GM19238 (cell line): ENCODE measurements around the gene MEIS1.

Experiments used
- DNase-seq: peaks from one replicate; pipeline ENCODE4 v3.0.0; 2011; ENCODE audit warnings: low spot score; ENCODE audit not compliant: insufficient read length

Gene MEIS1

DNA sequence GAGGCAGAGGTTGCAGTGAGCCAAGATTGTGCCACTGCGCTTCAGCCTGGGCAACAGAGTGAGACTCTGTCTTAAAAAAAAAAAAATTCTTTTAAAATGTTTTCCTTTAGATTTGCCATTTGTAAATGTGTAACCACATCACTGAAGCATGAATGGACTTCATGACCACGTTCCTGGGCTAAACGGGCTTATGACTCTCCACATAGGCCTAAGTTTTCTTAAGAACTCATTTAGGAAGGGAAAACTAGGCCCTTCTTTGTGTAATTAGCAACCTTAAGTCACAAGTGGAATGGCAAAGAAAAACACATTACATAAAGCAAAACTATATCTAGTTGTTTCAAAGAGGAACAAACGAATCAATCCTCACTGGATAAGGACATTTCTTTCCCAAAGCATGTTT lies 99.5 kb downstream of the MEIS1 start:
- DNase-seq, result no peak

DNA sequence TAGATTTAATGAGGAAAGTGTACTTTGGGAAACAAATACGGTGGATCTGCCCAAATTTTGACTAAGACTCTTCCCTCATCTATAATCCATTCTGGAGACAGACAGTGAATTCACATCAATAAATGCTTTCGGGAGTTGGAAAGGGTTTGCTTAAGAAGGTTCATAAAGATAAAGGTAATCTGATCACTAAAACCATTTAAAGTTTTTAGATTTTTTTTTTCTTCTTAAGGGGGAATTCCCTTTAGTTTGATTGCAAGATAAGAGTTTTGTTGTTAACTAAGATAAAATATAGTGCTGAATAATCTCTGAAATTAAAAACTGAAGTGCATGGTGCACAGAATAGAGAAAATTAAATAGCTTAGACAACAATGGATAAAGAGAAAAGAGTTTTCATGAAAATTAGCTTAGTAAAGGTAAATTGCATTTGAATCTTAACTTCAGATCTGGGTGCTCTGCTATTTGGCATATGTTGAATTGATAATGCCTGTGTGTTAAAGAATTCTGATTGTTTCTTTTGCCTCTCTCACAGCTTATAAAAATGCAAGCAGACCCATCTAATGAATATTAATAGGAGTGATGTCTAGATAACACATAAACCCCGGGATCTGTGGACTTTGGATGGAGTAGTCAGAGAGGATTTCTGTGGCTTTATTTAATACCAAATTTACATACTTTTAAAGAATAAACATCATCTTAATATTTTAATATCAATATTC lies 100.8 kb downstream of the MEIS1 start:
- no peak for DNase-seq

DNA sequence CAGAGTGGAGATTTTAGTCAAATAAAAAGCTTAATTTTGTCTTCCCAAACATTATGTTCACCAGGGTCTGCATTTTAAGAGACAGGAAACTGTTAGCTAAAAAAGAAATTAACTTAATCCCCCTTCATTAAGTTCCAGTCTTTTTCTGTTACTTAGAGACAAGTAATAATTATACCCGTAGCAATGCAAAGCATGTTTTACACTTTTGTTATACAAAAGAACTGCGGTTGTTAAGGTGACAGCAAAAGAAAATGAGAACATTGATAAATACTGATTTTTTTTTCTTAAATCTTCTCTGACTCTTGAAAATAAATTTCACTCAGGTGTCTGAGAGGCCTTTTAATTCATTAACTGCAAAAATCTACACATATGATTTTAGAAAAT lies 101.4 kb downstream of the MEIS1 start:
- no peak for DNase-seq

DNA sequence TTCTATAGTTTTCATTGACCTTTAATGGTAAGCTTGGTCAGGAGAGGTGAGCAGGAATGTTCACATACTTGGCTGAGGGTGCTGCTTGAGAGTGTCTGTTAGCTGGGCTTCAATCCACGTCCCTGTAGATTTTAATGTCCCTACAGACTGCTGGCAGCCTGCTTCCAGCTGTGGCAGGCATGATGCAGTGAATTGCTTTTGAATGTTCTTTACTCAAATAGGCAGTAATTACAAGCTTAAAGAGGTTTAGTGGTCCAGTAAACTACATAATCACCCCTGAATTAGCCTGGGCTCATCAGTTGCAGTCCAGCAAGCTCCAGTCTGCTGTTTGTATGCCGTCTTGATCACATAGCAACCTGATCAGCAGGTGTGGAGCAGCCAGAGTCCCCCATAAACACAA lies 102.1 kb downstream of the MEIS1 start:
- DNase-seq, result no peak

DNA sequence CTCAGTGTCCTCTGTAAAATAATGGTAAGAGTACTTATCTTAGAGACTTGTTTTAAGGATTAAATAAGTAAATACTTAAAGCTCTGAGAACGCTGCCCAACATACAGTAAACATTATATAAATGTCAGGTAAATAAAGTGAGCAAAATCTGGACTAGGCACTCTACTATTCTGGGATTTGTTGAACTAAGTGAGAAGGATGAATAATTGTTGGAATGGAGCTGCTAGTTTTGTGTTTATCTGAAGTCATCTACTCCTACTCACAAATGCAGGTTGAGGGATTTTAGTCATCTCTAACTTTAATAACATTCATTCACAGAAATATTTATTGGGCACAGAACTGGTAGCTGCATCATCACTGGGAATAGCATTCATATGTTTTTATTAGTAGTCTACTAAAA lies 103.4 kb downstream of the MEIS1 start:
- DNase-seq, result no peak

DNA sequence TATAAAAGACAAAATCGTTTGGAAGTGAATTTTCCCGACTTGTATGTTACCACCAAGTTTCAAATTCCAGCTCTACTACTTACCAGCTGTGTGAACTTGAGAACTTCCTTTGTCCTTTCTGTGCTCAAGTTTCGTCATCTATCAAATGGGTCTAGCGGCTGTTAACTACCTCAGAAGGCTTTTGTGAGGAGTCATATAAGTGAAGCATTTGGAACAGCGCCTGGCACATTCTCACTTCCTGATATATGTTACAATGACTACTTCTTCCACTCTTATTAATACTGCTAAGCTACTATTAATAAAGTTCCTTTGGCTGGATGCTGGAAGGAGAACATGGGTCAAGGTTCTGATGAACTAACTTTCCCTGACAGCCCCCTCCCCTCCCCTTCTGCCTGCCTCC lies 104.5 kb downstream of the MEIS1 start:
- no peak for DNase-seq

DNA sequence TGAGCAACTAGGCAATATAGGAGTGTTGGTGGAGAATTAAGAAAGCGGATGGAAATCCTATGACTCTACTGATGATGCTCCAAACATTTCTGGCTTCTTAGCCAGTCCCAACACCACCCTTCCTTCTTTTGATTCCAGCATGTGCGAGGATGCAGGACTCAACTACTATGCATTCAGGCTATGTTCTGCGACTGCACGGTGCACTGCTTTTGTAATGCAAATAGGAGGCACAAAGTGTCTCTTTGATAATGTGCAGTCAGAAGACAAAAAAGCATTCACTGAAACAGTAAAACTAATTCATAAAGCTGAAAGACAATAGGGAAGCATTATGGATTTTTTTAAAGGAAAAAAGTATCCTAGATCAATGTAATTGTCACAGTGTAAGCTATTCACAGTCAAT lies 106.7 kb downstream of the MEIS1 start:
- no peak for DNase-seq

DNA sequence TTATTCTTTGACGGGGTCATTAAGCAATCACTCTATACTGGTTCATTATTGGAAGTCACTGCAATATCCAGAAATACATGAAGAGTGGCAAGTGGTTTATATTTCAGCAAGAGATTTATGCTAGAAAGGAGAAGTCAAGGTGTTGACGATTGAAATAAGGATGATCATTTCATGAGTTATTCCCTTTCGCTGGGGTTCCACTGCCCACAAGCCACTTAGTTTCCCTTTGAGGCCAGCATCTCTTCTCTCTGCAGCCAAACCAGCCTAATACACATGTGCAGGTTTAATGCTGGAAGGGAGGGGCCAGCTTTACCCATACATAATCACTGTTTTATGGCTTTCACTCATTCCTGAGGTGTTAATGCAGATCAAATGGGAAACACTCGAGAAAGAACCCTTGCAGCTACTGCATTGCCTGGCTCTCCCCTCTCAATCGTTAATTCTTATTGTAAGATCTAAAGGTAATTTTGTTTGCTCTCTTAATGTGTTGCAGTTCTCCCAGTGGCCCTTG lies 108.4 kb downstream of the MEIS1 start:
- DNase-seq, result no peak

DNA sequence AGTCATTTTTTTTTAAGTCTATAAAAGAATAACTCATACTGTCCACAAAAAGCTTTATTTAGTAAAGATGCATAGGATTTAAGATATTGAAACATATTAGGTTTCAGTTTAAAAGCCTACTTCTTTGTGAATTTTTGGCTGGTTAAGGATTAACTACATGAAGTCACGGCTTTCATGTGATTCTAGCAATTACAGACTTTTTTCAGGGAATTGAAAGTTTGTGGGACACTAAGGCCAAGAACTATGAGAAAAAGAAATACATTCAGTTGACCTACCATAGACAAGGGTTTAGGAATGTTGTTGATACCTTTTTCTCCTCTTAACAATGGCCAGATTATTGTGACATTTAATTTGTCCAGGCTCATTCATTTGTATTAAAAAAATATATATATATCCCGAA lies 109.3 kb downstream of the MEIS1 start:
- no peak for DNase-seq

DNA sequence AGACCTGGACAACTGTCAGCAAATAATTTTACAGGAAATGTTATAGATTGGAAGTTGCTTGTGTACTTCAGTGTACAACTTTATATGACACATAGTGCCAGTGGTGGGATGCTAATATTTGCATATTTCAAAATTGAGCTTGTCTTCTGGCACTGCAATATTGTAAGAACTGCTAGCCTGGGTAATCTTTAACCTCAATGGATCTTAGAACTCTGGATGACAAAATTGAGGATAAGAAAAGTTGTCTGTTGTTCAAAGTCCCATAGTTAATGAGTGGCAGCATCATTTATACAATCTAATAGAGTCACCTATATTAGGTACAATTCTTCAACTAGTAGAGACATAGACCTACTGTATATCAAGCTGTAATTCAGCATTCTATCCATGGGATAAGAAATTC lies 110.3 kb downstream of the MEIS1 start:
- DNase-seq, result no peak

DNA sequence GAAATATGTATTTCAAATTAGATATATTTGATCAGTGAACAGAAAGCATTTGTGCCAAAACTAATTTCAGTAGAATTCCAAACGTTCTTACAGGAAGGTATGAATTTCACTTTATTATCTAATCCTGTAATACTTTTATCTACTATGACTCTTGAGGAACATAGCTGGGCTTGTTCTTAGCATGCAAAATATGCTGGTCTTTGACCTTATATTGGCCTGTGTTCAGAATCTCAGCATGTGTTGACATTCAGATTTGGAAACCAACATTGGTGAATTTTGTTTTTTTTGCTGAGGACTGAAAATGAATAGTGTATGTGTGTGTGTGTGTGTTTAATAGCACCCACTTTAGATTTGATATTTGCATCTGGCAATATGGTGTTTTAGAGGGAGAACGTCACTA lies 112.2 kb downstream of the MEIS1 start:
- no peak for DNase-seq

DNA sequence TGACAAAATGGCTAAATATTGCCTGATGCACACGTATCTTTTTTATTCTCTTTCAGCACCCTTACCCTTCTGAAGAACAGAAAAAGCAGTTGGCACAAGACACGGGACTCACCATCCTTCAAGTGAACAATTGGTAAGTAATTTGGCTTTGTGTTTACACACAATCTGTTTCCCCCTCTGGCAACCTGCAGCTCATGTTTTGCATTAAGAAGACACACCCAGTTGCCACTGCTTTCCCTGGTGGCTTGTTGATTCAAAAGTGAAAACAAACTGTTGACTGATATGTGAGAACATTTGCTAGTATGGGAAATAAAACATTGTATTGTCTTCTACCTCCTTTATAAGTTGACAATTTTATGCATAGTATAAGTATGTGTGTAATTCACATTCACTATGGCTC lies 113.0 kb downstream of the MEIS1 start:
- no peak for DNase-seq

DNA sequence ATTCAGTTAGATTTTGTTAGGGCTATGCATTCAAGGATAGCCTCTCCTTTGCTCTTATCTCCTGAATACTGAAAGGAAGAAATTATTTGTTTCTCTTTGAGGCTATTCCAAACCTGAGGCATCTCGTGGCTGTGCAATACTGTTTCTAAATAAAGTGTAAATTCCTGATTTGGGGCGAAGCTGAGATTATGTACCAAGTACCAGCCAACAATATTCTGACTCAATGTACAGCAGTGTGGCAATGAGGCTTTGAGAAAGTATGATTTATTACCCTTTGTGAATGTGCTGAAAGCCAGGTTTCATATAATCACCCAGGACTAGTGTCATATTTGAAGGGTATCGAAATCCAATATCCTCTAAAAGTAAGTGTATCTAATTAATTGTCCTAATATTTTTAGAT lies 113.5 kb downstream of the MEIS1 start:
- DNase-seq, result no peak

DNA sequence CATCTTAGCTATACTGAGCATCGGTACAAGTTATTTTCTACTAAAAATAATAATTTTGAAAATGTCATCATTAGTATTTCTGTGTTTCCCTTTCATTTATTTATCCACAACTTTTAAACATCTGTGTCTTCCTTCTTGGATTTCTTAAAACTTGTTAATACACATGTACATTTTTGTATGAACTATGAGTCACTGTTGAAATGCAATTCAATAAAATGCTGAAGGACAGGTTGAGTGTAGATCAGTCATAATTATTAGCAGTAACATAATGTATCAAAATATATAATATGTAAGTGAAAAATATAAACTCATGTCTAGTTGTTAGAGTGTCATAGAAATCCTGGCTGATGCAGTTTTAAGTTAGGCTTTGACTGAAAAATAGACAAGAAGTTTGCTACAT lies 115.9 kb downstream of the MEIS1 start:
- no peak for DNase-seq

DNA sequence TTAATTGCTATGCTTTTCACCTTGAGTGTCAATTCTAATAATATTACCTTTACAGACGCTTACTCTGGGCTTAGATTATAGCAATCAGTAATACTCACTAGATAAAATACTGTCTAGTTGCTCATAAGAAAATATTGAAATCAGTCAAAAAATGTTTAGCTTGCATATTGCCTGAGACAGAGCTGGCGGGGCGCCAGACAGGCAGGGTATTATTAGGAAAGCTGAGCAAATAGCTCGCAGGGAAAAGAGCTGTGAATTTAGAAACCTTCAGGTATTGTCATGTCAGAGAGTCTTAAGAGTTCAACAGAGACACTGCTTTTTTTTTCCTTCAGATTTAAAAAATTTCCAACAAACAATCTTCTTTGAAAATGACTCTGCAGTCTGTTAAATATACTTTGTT lies 118.4 kb downstream of the MEIS1 start:
- no peak for DNase-seq

DNA sequence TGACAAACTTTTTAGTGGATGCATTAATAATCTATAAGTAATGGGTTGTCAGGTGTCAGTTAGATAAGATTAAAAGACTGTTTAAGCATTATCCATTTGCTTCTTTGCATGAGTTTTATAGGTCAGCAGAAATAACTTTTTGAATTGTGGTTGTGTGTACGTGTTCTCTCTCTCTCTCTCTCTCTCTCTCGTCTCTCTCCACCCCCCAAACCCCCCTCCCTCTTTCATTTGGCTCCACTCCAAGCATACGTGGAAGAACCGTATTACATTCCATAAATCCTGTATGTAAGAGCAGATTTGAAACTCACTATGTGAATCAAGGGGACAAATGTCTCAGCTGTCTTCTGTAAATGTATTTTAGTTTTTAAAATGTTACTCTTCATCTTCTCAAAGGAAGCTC lies 120.2 kb downstream of the MEIS1 start:
- DNase-seq, result no peak

DNA sequence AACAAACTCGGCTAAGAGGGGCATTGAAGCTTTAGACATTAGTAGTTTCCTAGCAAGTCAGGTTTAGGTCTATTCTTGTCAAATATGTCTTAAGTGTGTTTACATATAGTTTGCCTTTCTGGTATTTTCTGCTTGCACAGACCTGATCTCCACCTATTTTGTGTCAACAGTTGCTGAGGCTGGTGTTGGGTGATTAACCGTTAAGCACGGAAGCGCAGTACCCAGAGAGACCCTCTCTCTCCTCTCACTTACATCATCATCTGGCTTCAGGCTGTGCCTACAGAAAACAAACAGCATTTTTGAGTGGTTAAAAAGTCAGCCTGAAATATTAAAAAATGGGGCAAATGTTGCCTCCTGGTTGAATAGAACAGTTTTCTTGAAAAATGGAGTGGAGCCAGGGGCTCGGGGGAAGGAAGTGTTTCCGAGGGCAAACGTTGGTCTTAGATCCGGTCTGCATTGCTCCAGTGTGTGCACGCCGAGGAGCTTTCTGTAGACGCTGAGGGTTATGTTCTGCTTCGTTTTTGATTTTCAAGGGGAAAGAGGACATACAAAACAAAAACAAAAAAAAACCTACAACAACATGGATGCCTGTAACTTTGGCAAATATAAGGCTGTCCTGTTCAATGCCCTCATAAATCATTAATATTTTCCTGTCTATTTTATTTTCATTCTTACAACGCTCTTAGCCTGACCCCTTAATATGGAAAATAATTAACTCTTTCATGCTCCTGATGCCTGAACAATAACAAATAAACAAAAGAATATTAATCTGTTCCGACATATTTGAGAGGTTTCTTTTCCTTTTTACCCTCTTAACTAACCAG lies 120.8 kb downstream of the MEIS1 start:
- DNase-seq, result no peak

DNA sequence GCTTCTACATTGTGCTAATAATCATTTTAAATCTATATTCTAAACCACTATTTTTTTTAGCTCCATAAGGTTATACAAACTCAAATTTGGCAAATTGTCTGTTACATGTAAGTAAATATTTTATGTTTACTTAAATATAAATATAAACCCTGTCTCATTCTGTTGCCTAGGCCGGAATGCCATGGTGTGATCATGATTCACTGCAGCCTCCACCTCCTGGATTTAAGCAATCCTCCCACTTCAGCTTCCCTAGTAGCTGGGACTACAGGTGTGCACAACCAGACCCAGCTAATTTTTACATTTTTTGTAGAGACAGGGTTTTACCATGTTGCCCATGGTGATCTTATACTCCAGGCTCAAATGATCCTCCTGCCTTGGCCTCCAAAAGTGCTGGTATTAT lies 124.7 kb downstream of the MEIS1 start:
- DNase-seq, result no peak

DNA sequence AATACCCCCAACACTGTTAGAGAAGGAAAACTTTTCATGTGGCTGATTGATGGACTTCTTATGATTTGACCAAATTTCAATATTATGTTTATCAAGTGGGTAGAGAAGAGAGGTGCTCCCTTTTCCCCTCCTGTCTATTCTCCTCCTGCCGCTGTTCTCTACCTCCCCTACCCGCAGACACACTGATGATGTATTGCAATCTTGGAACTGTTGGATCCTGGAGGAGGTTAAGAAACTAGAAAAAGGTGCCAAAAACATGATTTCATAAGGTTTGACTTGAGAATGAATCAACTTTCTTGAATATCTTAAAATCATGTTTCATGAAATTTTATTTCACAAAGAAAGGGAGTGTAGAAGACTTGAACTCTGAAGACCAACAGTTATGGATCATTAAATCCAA lies 125.8 kb downstream of the MEIS1 start:
- no peak for DNase-seq

DNA sequence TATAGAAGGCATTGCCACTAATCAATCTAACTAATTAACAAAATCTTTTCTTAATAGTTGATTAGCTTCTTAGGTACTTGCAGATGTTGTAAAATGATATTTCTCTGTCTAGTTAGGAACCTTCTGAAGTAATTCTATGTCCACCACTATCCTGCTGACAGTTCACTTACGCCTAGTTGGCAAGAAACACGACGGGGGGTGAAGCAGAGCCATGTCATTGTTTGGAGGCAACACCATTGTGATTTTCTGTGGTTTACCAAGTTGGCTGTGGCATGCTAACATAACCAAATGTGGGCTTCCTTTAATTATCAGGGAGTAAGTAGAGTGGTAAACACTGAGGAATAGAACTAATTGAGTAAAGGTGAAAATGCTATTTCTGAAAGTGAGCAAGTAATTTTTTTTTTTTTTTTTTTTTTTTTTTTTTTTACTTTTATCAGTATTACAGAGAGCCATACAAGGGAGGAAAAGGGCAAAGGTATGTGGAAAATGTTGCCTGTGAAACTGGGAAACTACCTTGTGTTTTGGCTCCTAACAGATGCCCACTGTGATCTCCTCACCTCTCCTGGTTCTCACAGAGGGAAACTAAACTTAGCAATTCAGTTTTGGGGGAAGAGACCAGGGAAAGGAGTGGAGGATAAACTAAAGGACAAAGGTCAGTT lies 126.8 kb downstream of the MEIS1 start:
- DNase-seq, result no peak

DNA sequence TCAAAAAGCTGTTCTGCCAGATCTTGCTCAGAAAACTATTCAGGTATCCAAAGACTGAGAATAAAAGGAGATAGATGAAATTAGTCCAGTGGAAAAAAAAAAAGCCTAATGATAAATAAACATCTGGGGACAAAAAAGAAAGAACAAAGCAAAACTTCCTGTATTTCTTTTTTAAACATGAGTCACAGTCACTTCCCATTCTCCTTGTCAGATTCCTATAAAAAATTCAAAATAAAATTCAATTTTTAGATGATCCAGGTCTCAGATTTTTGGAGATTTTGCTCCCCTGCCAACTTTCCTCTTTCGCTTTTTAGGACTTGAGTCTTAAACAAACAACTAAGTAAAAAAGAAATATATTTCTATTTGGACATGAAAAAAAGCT lies 127.4 kb downstream of the MEIS1 start:
- DNase-seq, result no peak

DNA sequence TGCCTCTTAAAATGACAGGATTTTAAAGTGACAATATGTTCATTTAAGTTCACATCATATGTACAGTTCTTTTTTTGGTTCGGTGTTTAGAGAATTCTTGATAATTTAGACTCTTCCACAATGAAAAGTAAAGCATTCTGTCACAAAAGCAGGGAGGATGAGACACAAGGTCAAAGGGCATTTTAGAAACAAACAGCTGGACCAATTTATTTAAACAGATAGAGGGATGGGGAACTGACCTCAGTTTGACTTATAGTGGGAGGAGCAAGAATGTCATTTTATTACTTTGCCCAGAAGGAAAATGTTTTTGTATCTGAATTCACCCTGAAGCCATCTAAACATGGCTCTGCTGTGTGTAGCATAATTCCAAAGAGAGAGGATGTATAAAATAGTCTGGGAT lies 128.5 kb downstream of the MEIS1 start:
- DNase-seq, result no peak
